SJSA1 (cell line): ENCODE measurements around the gene SERTAD3. TPM values are rescaled to one million over a fixed set of nuclear protein-coding genes. Genes with fewer than 3 reads are reported as not detected.

Source experiments
- DNase-seq, 2 experiments: peaks; one replicate each; pipeline ENCODE4 v3.0.0-alpha.2; 2015 to 2020; ENCODE audit warnings: low spot score in 2 of 2, low read depth in 1 of 2
- H3K27ac ChIP-seq: fragments of 250-450 bp; sonication (Bioruptor Pico); 2 replicates; pipeline ENCODE4 v1.5.1; 2020; ENCODE audit warnings: mild to moderate bottlenecking, moderate library complexity
- H3K27me3 ChIP-seq: fragments of 250-450 bp; sonication (Bioruptor Pico); replicated peaks from 2 replicates; pipeline ENCODE4 v1.5.1; 2020; ENCODE audit warnings: mild to moderate bottlenecking, moderate library complexity
- H3K36me3 ChIP-seq: fragments of 250-450 bp; sonication (Bioruptor Pico); 2 replicates; pipeline ENCODE4 v1.5.1; 2020; ENCODE audit warnings: mild to moderate bottlenecking
- H3K4me1 ChIP-seq: fragments of 250-450 bp; sonication (Bioruptor Pico); replicated peaks from 2 replicates; pipeline ENCODE4 v1.6.1; 2021; ENCODE audit warnings: mild to moderate bottlenecking
- H3K4me3 ChIP-seq: fragments of 250-450 bp; sonication (Bioruptor Pico); 2 replicates; pipeline ENCODE4 v1.5.1; 2020; ENCODE audit warnings: mild to moderate bottlenecking
- H3K9me3 ChIP-seq: fragments of 250-450 bp; sonication (Bioruptor Pico); replicated peaks from 2 replicates; pipeline ENCODE4 v1.5.1; 2020; ENCODE audit warnings: mild to moderate bottlenecking
- total RNA-seq: library from RNA; depleted of rRNA; stranded (reverse); fragments of >200 nt; shearing (Covaris generic); gene quantifications from 2 replicates; pipeline ENCODE4 v1.2.3, GENCODE V29; 2014

SERTAD3 gene
- total RNA-seq, 1 experiment from 2014 or later = 16.1 TPM

GRCh38 chr19:40425450-40426287, 18.5 kb downstream of the SERTAD3 start, which contains the start of gene SERTAD1:
TSS of gene SERTAD1 (minus strand) at chr19:40425992. CDS start at chr19:40423546, 2,446 bp downstream.
- Histone ChIP-seq H3K27ac (peak within 1 kb of the TSS; percentile 88), H3K27me3 (no peaks in the 10 kb centered on the region), H3K36me3 (peaks cover 22% of the 10 kb centered on the region), H3K4me1 (peaks cover 10% of the 10 kb centered on the region), H3K4me3 (peak within 1 kb of the TSS; percentile 66), H3K9me3 (no peaks in the 10 kb centered on the region)
- peak; percentile 99 for DNase-seq

GRCh38 chr19:40424637-40425449, 19.3 kb downstream of the SERTAD3 start:
- Histone ChIP-seq H3K27me3 (no peaks in the 10 kb centered on the region), H3K4me1 (peaks cover 10% of the 10 kb centered on the region), H3K27ac (peak overlapping the region; percentile 88), H3K4me3 (peak overlapping the region; percentile 66), H3K36me3 (peaks cover 22% of the 10 kb centered on the region), H3K9me3 (no peaks in the 10 kb centered on the region)
- peak in 1 of 2 experiments; percentile 44 for DNase-seq

GRCh38 chr19:40423938-40424337, 20.2 kb downstream of the SERTAD3 start:
- Histone ChIP-seq H3K27ac (no peak overlapping the region), H3K36me3 (peaks cover 22% of the 10 kb centered on the region), H3K9me3 (no peaks in the 10 kb centered on the region), H3K4me1 (peaks cover 10% of the 10 kb centered on the region), H3K4me3 (no peak overlapping the region), H3K27me3 (no peaks in the 10 kb centered on the region)
- no peak for DNase-seq

GRCh38 chr19:40422748-40423566, 21.2 kb downstream of the SERTAD3 start:
- peaks cover 10% of the 10 kb centered on the region for H3K4me1 ChIP-seq
- H3K27ac ChIP-seq = no peak overlapping the region
- H3K36me3 ChIP-seq = peaks cover 22% of the 10 kb centered on the region
- H3K27me3 ChIP-seq = no peaks in the 10 kb centered on the region
- no peaks in the 10 kb centered on the region for H3K9me3 ChIP-seq
- no peak for DNase-seq
- H3K4me3 ChIP-seq = no peak overlapping the region

DNA sequence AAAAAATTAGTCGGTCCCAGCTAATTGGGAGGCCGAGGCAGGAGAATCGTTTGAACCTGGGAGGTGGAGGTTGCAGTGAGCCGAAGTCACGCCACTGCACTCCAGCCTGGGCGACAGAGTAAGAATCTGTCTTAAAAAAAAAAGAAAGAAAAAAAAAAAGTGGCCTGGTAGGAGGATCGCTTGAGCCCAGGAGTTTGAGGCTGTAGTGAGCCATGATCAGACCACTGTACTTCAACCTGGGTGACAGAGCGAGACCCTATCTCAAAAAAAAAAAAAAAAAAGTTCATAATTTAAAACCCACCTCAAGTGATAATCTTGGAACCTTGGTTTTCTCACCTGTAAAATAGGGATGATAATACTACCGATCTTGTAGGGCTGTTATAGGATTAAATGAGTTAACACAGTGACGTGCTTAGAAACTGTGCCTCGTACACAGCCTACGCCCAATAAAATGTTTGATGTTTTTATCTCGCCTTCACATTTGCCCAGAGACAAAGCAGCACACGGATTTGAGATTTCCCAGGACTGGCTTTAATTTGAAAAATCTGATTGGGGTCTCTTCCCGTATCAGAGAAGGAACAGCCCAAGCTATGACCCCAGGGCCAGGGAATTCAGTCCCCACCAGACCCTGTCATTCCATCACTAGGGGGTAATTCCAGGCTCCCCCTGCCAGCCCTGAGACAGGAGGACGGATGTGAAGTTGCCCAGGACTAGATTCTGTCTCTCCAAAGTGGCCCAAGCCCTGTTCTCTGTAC, 22.0 kb downstream of the SERTAD3 start:
- H3K4me3 ChIP-seq = no peak overlapping the region
- DNase-seq = no peak
- H3K27me3 ChIP-seq = no peaks in the 10 kb centered on the region
- peaks cover 22% of the 10 kb centered on the region for H3K36me3 ChIP-seq
- no peaks in the 10 kb centered on the region for H3K9me3 ChIP-seq
- no peak overlapping the region for H3K27ac ChIP-seq
- peaks cover 17% of the 10 kb centered on the region for H3K4me1 ChIP-seq

GRCh38 chr19:40420766-40421765, 23.1 kb downstream of the SERTAD3 start:
- peaks cover 23% of the 10 kb centered on the region for H3K4me1 ChIP-seq
- no peaks in the 10 kb centered on the region for H3K9me3 ChIP-seq
- H3K36me3 ChIP-seq = peaks cover 22% of the 10 kb centered on the region
- H3K4me3 ChIP-seq = peak overlapping the region; percentile 44
- H3K27me3 ChIP-seq = no peaks in the 10 kb centered on the region
- peak overlapping the region; percentile 77 for H3K27ac ChIP-seq
- DNase-seq = peak; percentile 91 to 97

DNA sequence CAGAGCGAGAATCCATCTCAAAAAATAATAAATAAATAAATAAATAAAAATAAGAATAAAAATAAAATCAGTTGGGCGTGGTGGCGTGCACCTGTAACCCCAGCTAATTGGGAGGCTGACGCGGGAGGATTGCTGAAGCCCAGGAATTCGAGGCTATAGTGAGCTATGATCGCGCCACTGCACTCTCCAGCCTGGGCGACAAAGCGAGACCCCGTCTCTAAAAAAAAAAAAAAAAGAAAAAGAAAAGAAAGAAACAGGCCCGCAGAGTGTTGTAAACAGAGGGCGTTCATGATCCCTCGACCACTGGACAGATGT, 23.7 kb downstream of the SERTAD3 start:
- H3K36me3 ChIP-seq = peaks cover 22% of the 10 kb centered on the region
- H3K4me3 ChIP-seq = peak overlapping the region; percentile 44
- no peak for DNase-seq
- H3K27me3 ChIP-seq = no peaks in the 10 kb centered on the region
- no peaks in the 10 kb centered on the region for H3K9me3 ChIP-seq
- H3K4me1 ChIP-seq = peaks cover 23% of the 10 kb centered on the region
- no peak overlapping the region for H3K27ac ChIP-seq

- no peak for DNase-seq
- H3K27me3 ChIP-seq = no peaks in the 10 kb centered on the region
- no peak overlapping the region for H3K4me3 ChIP-seq
- H3K9me3 ChIP-seq = no peaks in the 10 kb centered on the region
- H3K4me1 ChIP-seq = peaks cover 28% of the 10 kb centered on the region
- peaks cover 22% of the 10 kb centered on the region for H3K36me3 ChIP-seq
- no peak overlapping the region for H3K27ac ChIP-seq
Observed at GRCh38 chr19:40419780-40420179, 24.4 kb downstream of the SERTAD3 start.

GRCh38 chr19:40419066-40419612, 25.0 kb downstream of the SERTAD3 start:
- Histone ChIP-seq H3K27ac (no peak overlapping the region), H3K36me3 (peaks cover 22% of the 10 kb centered on the region), H3K27me3 (no peaks in the 10 kb centered on the region), H3K4me1 (peaks cover 30% of the 10 kb centered on the region), H3K9me3 (no peaks in the 10 kb centered on the region), H3K4me3 (no peak overlapping the region)
- no peak for DNase-seq

GRCh38 chr19:40418040-40418439, 26.1 kb downstream of the SERTAD3 start:
- Histone ChIP-seq H3K4me1 (peaks cover 30% of the 10 kb centered on the region), H3K27me3 (no peaks in the 10 kb centered on the region), H3K4me3 (no peak overlapping the region), H3K9me3 (no peaks in the 10 kb centered on the region), H3K27ac (peak overlapping the region; percentile 65; the same call in 1 of the 2 replicates), H3K36me3 (peaks cover 16% of the 10 kb centered on the region)
- no peak for DNase-seq

- Histone ChIP-seq H3K4me3 (no peak overlapping the region), H3K27me3 (no peaks in the 10 kb centered on the region), H3K36me3 (peaks cover 11% of the 10 kb centered on the region), H3K4me1 (peaks cover 30% of the 10 kb centered on the region), H3K9me3 (no peaks in the 10 kb centered on the region), H3K27ac (peak overlapping the region; percentile 65)
- DNase-seq = no peak
Observed at GRCh38 chr19:40417643-40417981, 26.5 kb downstream of the SERTAD3 start.
